ENCODE results near the gene HPD.
"Not testable (repeated sequence)": the region's sequence is repeated elsewhere in the genome, so short reads cannot be mapped to it uniquely, and the experiment has no call there.

The HPD gene

GRCh38 chr12:121858662-121859572 is at the start of gene HPD:
HPD (minus strand) TSS chr12:121858859; CDS start chr12:121858823, 36 bp downstream.
- peak; percentile 95 for DNase-seq

- DNase-seq, result no peak
Observed at GRCh38 chr12:121905746-121906145, 47.1 kb upstream of the HPD start.

GRCh38 chr12:121903202-121903601 is 44.5 kb upstream of the HPD start:
- DNase-seq, result no peak

- no peak for DNase-seq
Observed at GRCh38 chr12:121899590-121899989, 40.9 kb upstream of the HPD start.

GRCh38 chr12:121898287-121898686 is 39.6 kb upstream of the HPD start:
- DNase-seq, result no peak

GRCh38 chr12:121894633-121895032 is 36.0 kb upstream of the HPD start:
- peak; percentile 73 for DNase-seq

- no peak for DNase-seq
Observed at GRCh38 chr12:121893961-121894460, 35.4 kb upstream of the HPD start.

GRCh38 chr12:121892673-121893561 is 34.3 kb upstream of the HPD start:
- no peak for DNase-seq

GRCh38 chr12:121889661-121890060 is 31.0 kb upstream of the HPD start:
- not testable (repeated sequence) for DNase-seq

GRCh38 chr12:121889274-121889624 is 30.6 kb upstream of the HPD start:
- no peak for DNase-seq

- DNase-seq, result peak; percentile 99
Observed at GRCh38 chr12:121888478-121889273, 30.0 kb upstream of the HPD start, which contains the start of gene PSMD9. PSMD9 (plus strand) TSS chr12:121888790; CDS start chr12:121888857, 67 bp downstream.

- DNase-seq, result no peak
Observed at GRCh38 chr12:121888083-121888477, 29.4 kb upstream of the HPD start.

GRCh38 chr12:121885129-121885528 is 26.5 kb upstream of the HPD start:
- not testable (repeated sequence) for DNase-seq

GRCh38 chr12:121883315-121883660 is 24.6 kb upstream of the HPD start:
- DNase-seq, result no peak

- DNase-seq, result not testable (repeated sequence)
Observed at GRCh38 chr12:121876080-121876447, 17.4 kb upstream of the HPD start.

GRCh38 chr12:121875582-121875981 is 16.9 kb upstream of the HPD start:
- no peak for DNase-seq

GRCh38 chr12:121874071-121874470 is 15.4 kb upstream of the HPD start:
- DNase-seq, result no peak

- DNase-seq, result no peak
Observed at GRCh38 chr12:121873216-121873569, 14.5 kb upstream of the HPD start.

GRCh38 chr12:121872546-121873215 is 14.0 kb upstream of the HPD start:
- peak; percentile 87 for DNase-seq

GRCh38 chr12:121871467-121871866 is 12.8 kb upstream of the HPD start:
- no peak for DNase-seq

- not testable (repeated sequence) for DNase-seq
Observed at GRCh38 chr12:121869229-121869628, 10.6 kb upstream of the HPD start.

- DNase-seq, result no peak
Observed at GRCh38 chr12:121866331-121866730, 7.7 kb upstream of the HPD start.
